Right lung (tissue), 10 donors: ENCODE results near the gene AIRE. TPM values are rescaled to one million over a fixed set of nuclear protein-coding genes. Genes with fewer than 3 reads are reported as not detected.
"Not testable (repeated sequence)": the region's sequence is repeated elsewhere in the genome, so short reads cannot be mapped to it uniquely, and the experiment has no call there.

ENCODE experiments used
- DNase-seq, 2 donors: peaks; one replicate each; pipeline ENCODE4 v3.0.0-alpha.2; 2013
- long read RNA-seq, 8 donors: transcript quantifications; one replicate each; lab custom pipeline, GENCODE V29; 2026
- polyA plus RNA-seq, 5 donors: library from polyadenylated mRNA; unstranded; fragments of 120-200 nt; gene quantifications; one replicate each; pipeline versions ENCODE4 v1.2.1 to v1.2.3, GENCODE V29; 2013; ENCODE audit warnings: inconsistent platforms in 1 of 5, low replicate concordance in 1 of 5; ENCODE audit not compliant: insufficient read length in 5 of 5, insufficient read depth in 1 of 5

Gene AIRE
- polyA plus RNA-seq: under 1 TPM; 0.06 to 0.18 (median 0.12) TPM
- long read RNA-seq, donor 1: 0 reads
- long read RNA-seq, donor 2: 0 reads
- long read RNA-seq, donor 3: 0 reads
- long read RNA-seq, donor 4: 0 reads
- long read RNA-seq, donor 5: 0 reads
- long read RNA-seq, donor 6: 0 reads
- long read RNA-seq, donor 7: 0 reads
- long read RNA-seq, donor 8: 0 reads

DNA sequence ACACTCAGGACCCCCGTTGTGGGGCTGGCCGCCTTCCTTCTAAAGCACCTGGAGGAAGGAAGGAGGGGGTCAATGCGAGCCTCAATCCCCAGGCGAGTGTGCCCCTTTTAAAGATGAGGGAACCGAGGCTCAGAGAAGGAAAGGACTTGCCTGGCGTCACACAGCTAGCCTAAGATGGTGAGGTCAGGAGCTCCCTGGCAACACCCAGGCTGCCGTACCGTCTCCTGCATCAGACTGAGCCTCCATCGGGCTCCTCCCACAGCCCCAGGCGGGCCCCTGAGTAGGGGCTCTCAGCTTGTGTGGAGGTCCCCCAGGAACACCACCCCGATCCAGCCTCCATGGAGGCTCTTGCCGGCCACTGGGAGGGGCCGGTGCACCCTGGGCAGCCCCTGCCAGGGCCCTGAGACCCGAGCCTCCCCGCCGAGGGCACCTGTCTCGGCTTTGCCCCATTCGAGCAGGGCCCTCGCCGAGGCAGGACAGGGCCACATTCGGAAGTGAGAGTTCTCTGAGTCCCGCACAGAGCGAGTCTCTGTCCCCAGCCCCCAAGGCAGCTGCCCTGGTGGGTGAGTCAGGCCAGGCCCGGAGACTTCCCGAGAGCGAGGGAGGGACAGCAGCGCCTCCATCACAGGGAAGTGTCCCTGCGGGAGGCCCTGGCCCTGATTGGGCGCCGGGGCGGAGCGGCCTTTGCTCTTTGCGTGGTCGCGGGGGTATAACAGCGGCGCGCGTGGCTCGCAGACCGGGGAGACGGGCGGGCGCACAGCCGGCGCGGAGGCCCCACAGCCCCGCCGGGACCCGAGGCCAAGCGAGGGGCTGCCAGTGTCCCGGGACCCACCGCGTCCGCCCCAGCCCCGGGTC is at the start of gene AIRE:
TSS of gene AIRE (plus strand) at position 739 of the 855 bp plus-strand sequence. CDS start 131 bp downstream, outside the sequence.
- no peak for DNase-seq

DNA sequence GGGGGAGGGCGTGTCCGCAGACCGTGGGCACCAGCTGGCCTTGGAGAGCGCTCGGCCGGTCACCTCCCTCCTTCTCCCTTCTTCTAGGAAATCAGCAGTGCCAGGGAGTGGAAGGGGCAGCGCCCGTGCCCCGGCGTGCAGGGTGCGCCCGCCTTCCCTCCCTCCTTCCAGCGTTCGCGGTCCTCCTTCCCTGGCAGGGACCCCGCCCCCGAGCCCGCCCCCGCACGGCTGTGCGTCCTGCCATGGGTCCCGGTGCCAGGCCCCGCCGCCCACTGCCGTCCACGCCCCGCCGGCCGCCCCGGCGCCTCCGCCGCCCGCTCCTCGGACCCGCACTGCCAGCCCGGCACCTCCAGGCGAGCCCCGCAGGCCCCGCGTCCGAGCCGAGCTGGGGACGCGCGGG is 45.3 kb upstream of the AIRE start:
- not testable (repeated sequence) for DNase-seq

GRCh38 chr21:44240842-44241241 is 44.8 kb upstream of the AIRE start, which contains the start of gene ICOSLG:
Gene ICOSLG, minus strand, starts transcription at chr21:44240943. Its CDS starts 126 bp downstream, at chr21:44240817.
- DNase-seq: not testable (repeated sequence)

GRCh38 chr21:44241281-44241680 is 44.4 kb upstream of the AIRE start:
- DNase-seq: not testable (repeated sequence)

GRCh38 chr21:44243980-44244379 is 41.7 kb upstream of the AIRE start:
- DNase-seq: not testable (repeated sequence)

DNA sequence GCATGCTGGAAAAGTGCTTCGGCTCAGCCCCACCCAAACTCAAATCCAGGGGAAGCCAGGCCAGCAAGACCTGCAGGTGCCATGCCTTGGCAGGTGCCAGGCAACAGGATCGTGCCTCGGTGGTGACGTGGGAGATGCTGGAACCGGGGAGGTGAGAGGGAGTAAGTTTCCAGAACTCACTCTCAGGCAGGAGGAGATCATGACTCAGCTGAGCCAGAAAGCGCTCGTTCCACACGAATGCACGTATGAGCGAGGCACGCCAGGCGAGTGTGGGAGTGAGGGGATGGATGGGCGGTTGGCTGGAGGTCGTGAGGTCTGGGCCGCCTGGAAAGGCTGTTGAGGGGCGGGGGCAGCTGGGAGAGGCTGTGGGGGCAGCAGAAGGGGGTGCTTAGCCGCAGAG is 37.8 kb upstream of the AIRE start:
- DNase-seq: not testable (repeated sequence)

- not testable (repeated sequence) for DNase-seq
Measured at GRCh38 chr21:44249204-44250037, 36.3 kb upstream of the AIRE start.

- no peak for DNase-seq
Measured at GRCh38 chr21:44253832-44254710, 31.6 kb upstream of the AIRE start.

DNA sequence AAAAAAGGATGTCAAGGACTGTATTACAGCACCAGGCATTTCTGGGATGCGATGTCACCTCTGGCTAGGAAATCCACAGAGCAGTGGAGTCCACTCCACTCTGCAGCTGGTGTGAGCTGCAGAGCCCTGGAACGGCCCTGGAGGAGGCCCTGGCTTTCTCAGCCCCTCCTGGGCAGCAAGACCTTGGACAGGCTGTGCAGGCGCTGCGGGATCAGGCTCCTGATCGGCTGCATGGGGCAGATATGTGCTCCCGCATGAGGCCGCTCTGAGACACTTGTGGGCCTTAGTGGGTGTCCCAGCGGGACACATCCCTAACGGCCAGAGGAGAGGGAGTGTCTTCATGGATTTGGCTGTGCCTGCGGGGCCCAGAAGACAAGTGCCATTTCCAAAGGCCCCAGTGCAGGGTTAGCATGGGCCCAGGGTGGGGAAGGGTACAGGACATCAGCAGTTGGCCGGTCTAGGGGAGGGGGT is 30.1 kb upstream of the AIRE start:
- DNase-seq: no peak

GRCh38 chr21:44258056-44258725 is 27.5 kb upstream of the AIRE start:
- DNase-seq: no peak

GRCh38 chr21:44259082-44259705 is 26.5 kb upstream of the AIRE start:
- DNase-seq: no peak

- no peak for DNase-seq
Measured at GRCh38 chr21:44260066-44260465, 25.6 kb upstream of the AIRE start.

- DNase-seq: no peak
Measured at GRCh38 chr21:44260791-44261631, 24.7 kb upstream of the AIRE start.

DNA sequence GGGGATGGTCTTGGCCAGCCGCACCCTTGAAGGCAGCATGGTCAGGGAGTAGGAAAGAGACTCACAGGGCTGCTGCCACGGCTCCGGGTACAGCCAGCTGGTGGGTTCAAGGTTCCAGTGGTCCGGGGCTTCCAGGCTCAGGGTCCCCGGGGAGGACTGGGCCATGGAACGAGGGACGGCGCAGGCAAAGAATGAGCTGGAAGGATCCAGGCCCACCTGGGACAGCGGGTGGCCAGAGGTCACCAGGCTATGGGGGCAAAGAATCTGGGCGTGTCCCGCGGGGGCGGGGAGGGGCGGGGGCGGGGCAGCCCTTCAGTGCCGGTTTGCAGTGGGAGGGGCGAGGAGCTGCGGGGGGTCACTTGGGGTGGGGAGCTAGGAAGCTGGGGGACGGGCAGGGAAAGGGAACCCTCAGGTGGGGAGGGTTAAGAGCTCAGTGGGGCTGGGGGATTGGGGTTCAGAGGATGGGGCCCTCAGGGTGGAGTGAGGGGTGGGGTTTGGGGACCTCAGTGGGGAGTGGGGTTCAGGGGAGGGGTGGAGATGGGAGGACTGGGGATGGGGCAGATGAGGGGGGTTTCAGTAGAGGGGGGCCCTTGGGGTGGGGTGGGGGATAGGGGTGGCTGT is 23.9 kb upstream of the AIRE start, which contains the start of gene DNMT3L:
TSS of gene DNMT3L (minus strand) at position 223 of the 621 bp plus-strand sequence. CDS start 638 bp downstream, outside the sequence.
- DNase-seq: no peak

DNA sequence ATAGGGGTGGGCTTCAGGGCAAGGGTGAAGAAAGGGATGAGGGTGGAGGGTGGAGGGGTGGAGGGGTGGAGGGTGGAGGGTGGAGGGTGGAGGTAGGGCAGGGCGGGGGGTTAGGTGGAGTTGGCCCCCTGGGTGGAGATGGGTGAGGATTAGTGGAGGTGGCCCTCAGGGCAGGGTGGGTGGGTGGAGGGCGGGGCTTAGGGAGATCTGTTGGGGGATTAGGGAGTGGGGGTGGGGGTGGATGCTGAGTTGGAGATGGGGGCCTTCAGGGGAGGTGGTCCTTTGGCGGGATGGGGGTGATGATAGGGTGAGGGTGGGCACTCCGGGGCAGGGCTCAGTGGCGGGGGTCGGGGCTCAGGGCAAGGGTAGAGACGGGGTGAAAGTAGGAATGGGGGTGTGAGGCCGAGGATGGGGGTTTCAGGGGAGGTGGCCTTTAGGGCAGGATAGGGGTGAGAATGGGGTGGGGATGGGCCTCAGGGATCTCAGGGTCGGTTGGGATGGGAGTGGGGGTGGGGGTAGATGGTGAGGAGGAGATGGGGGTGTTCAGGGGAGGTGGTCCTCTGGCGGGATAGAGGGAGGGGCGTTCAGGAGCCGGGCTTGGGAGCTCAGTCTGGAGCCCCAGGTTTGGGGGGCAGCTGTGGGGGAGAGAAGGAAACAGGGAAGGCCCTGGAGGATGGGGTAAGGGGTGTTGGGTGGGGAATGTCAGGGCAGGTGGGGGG is 23.2 kb upstream of the AIRE start:
- no peak for DNase-seq

DNA sequence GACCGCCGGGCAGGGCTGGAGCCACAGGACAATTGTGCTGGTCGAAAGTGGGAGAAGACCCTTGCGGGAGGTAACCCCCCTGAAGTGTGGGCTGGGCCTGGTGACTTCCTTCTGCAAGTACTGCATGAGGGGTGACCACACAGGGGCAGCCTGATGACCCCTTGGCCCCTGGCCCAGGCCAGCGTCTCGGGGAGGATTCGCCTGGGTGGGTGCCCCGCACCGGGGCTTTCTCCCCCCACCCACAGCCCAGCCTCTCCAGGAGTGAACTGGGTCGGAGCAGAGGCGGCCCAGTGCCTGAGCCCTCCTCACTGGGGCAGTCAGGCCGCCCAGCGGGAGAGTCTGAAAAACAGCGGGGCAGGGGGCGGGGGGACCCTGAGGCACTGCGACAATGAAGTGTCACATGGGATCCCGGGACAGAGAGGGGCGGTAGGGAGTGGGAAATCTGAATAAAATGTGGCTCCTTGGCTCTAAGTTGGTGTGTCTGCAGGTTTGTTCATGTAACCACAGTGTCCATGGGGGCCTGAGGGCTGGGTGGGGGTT is 22.4 kb upstream of the AIRE start:
- DNase-seq: no peak

GRCh38 chr21:44263768-44264167 is 21.9 kb upstream of the AIRE start:
- DNase-seq: no peak
